ENCODE results near the gene PPM1J. TPM values are rescaled to one million over a fixed set of nuclear protein-coding genes. Genes with fewer than 3 reads are reported as not detected.

PPM1J gene
- total RNA-seq, 1 donor from 2014 or later: 0.85 TPM

GRCh38 chr1:112719706-112720105 lies 4.6 kb upstream of the PPM1J start:
- no peaks in the 10 kb centered on the region for H3K9me3 Mint-ChIP-seq (ENCODE audit: low read depth)
- no peak for TF ChIP-seq CTCF (IDR thresholded peaks at IDR 0.05)
- DNase-seq (ENCODE audit: low spot score): no peak
- no peaks in the 10 kb centered on the region for H3K36me3 Mint-ChIP-seq (ENCODE audit: low read depth)
- H3K4me3 Mint-ChIP-seq (ENCODE audit: unreplicated experiment): no peak overlapping the region
- peaks cover 3% of the 10 kb centered on the region for H3K27me3 Mint-ChIP-seq (ENCODE audit: low read depth)
- H3K27ac Mint-ChIP-seq (ENCODE audit: unreplicated experiment): no peak overlapping the region
- H3K4me1 Mint-ChIP-seq (ENCODE audit: low read depth): peaks cover 25% of the 10 kb centered on the region

GRCh38 chr1:112718691-112719418 lies 3.7 kb upstream of the PPM1J start:
- no peak overlapping the region for H3K27ac Mint-ChIP-seq (ENCODE audit: unreplicated experiment)
- no peaks in the 10 kb centered on the region for H3K36me3 Mint-ChIP-seq (ENCODE audit: low read depth)
- no peaks in the 10 kb centered on the region for H3K9me3 Mint-ChIP-seq (ENCODE audit: low read depth)
- peak; percentile 94 for TF ChIP-seq CTCF (IDR thresholded peaks at IDR 0.05)
- peak; percentile 96 for DNase-seq (ENCODE audit: low spot score)
- H3K27me3 Mint-ChIP-seq (ENCODE audit: low read depth): peaks cover 3% of the 10 kb centered on the region
- H3K4me3 Mint-ChIP-seq (ENCODE audit: unreplicated experiment): peak overlapping the region; percentile 52
- peaks cover 28% of the 10 kb centered on the region for H3K4me1 Mint-ChIP-seq (ENCODE audit: low read depth)

GRCh38 chr1:112717263-112717873 lies 2.2 kb upstream of the PPM1J start:
- no peak for TF ChIP-seq CTCF (IDR thresholded peaks at IDR 0.05)
- no peak for DNase-seq (ENCODE audit: low spot score)
- no peaks in the 10 kb centered on the region for H3K9me3 Mint-ChIP-seq (ENCODE audit: low read depth)
- peaks cover 3% of the 10 kb centered on the region for H3K27me3 Mint-ChIP-seq (ENCODE audit: low read depth)
- no peak overlapping the region for H3K27ac Mint-ChIP-seq (ENCODE audit: unreplicated experiment)
- H3K4me1 Mint-ChIP-seq (ENCODE audit: low read depth): peaks cover 20% of the 10 kb centered on the region
- H3K4me3 Mint-ChIP-seq (ENCODE audit: unreplicated experiment): no peak overlapping the region
- no peaks in the 10 kb centered on the region for H3K36me3 Mint-ChIP-seq (ENCODE audit: low read depth)

- peak; percentile 96 for TF ChIP-seq CTCF (IDR thresholded peaks at IDR 0.05)
- peaks cover 20% of the 10 kb centered on the region for H3K4me1 Mint-ChIP-seq (ENCODE audit: low read depth)
- no peaks in the 10 kb centered on the region for H3K9me3 Mint-ChIP-seq (ENCODE audit: low read depth)
- no peaks in the 10 kb centered on the region for H3K36me3 Mint-ChIP-seq (ENCODE audit: low read depth)
- H3K4me3 Mint-ChIP-seq (ENCODE audit: unreplicated experiment): peak overlapping the region; percentile 81
- peak overlapping the region; percentile 85 for H3K27ac Mint-ChIP-seq (ENCODE audit: unreplicated experiment)
- peaks cover 3% of the 10 kb centered on the region for H3K27me3 Mint-ChIP-seq (ENCODE audit: low read depth)
- DNase-seq (ENCODE audit: low spot score): no peak
Measured at GRCh38 chr1:112716133-112716720, 1.1 kb upstream of the PPM1J start.
